SK-N-MC (cell line): ENCODE data around the gene PCDHB4.
"Not testable (repeated sequence)": the region's sequence is repeated elsewhere in the genome, so short reads cannot be mapped to it uniquely, and the experiment has no call there.

Source experiments
- DNase-seq: peaks from one replicate; pipeline ENCODE4 v3.0.0-alpha.2; 2011; ENCODE audit warnings: low read depth, low spot score
- H3K27ac ChIP-seq: fragments of 200-600 bp; sonication (generic); 2 replicates; pipeline ENCODE4 v1.5.1; 2016; ENCODE audit warnings: mixed run types
- H3K36me3 ChIP-seq: fragments of 200-600 bp; sonication (generic); 2 replicates; pipeline ENCODE4 v1.6.1; 2017; ENCODE audit warnings: antibody characterized with exemption, low read length, mixed read lengths; ENCODE audit not compliant: insufficient read depth
- H3K4me3 ChIP-seq: fragments of 200-600 bp; sonication (generic); 2 replicates; pipeline ENCODE4 v1.5.1; 2016
- H3K9ac ChIP-seq: fragments of 200-600 bp; sonication (generic); 2 replicates; pipeline ENCODE4 v1.8.0; 2017; ENCODE audit warnings: mixed run types, mixed read lengths; ENCODE audit not compliant: insufficient read length
- H3K9me3 ChIP-seq: fragments of 200-600 bp; sonication (generic); 2 replicates; pipeline ENCODE4 v1.6.1; 2017; ENCODE audit warnings: low read depth, mild to moderate bottlenecking, antibody characterized with exemption, low read length, moderate library complexity, mixed read lengths
- EZH2 ChIP-seq: fragments of 200-600 bp; sonication (generic); IDR thresholded peaks from one replicate; pipeline ENCODE4 v1.6.1; 2017; ENCODE audit warnings: antibody characterized with exemption
- FOXP2 ChIP-seq: optimal IDR thresholded peaks from 2 replicates; pipeline ENCODE3; 2011; ENCODE audit warnings: mild to moderate bottlenecking, moderate library complexity; ENCODE audit not compliant: insufficient read depth; ENCODE audit errors: extremely low read length, control extremely low read depth
- POLR2AphosphoS5 ChIP-seq: IDR thresholded peaks from 2 replicates; pipeline ENCODE4 v1.6.1; 2012; ENCODE audit warnings: mild to moderate bottlenecking, low read depth, low read length, borderline replicate concordance

Gene PCDHB4

DNA sequence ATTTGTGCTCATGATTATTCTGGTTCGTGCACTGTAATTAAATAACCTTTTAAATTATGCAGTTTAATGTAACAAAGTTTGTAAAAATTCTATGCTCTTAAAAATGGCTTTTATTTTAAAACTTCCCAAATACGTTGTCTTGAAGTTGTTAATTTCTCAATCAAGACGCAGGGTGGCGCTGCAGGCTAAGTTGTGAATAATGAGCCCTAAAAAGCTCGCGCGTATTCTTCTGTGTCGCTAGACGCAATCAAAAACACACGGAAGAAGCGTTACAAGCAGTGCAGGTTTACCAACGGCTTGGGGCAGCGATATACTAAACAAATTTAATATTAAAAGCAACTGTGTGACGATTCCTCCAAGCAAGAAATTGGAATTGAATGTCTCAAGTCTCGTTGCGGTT lies at the start of gene PCDHB4:
Gene PCDHB4, plus strand, starts transcription at position 256 of the 400 bp plus-strand sequence. CDS start 181 bp downstream, outside the sequence.
- TF ChIP-seq EZH2 = no peak
- TF ChIP-seq POLR2AphosphoS5 = no peak
- no peak for TF ChIP-seq FOXP2
- H3K9me3 ChIP-seq = no peaks in the 10 kb centered on the region; the same call in 1 of the 2 replicates
- DNase-seq = no peak
- no peak within 1 kb of the TSS for H3K4me3 ChIP-seq
- no peaks in the 10 kb centered on the region for H3K36me3 ChIP-seq
- no peak within 1 kb of the TSS for H3K9ac ChIP-seq
- H3K27ac ChIP-seq = no peak within 1 kb of the TSS

GRCh38 chr5:141077826-141078225 lies 43.8 kb upstream of the PCDHB4 start:
- Histone ChIP-seq H3K27ac (no peak overlapping the region), H3K9me3 (no peaks in the 10 kb centered on the region), H3K36me3 (no peaks in the 10 kb centered on the region), H3K4me3 (no peak overlapping the region), H3K9ac (no peak overlapping the region)
- DNase-seq = no peak
- TF ChIP-seq POLR2AphosphoS5 (no peak), FOXP2 (no peak), EZH2 (no peak)

GRCh38 chr5:141082228-141082627 lies 39.4 kb upstream of the PCDHB4 start:
- H3K9me3 ChIP-seq = no peaks in the 10 kb centered on the region
- no peak for DNase-seq
- no peak overlapping the region for H3K9ac ChIP-seq
- no peak overlapping the region for H3K27ac ChIP-seq
- no peaks in the 10 kb centered on the region for H3K36me3 ChIP-seq
- TF ChIP-seq FOXP2 = no peak
- TF ChIP-seq POLR2AphosphoS5 = no peak
- TF ChIP-seq EZH2 = no peak
- no peak overlapping the region for H3K4me3 ChIP-seq

DNA sequence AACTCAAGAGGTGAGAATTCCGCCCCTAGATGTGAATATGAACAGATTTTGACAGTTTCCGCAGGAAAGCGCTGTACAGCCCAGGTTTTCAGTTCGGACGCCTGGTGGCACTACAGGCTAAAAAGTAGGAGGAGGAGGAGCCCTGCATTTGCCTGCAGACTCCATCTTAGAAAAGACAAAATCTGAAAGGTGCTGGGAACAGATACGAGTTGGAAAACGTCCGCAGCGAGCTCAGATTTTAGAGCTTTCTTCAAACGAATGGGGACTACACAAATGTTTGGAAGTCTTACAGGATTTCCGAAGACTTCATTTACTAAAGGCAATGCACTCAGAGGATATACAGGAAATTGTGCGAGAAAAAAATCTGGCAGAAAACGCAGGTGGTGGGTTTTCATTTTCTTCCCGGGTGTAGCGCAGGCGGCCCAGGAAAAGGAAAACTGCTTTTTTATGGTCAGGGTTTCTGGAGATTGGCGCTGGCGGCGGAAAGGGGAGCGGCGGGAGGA lies 37.1 kb upstream of the PCDHB4 start:
- TF ChIP-seq POLR2AphosphoS5 (peak; percentile 65), EZH2 (no peak)
- Histone ChIP-seq H3K9me3 (no peaks in the 10 kb centered on the region), H3K9ac (peak overlapping the region; percentile 75), H3K27ac (peak overlapping the region; percentile 10; the same call in 1 of the 2 replicates), H3K36me3 (no peaks in the 10 kb centered on the region), H3K4me3 (peak overlapping the region; percentile 73)
- DNase-seq = peak; percentile 52

- no peak for TF ChIP-seq EZH2
- no peak for TF ChIP-seq FOXP2
- peak; percentile 53; the same call in 1 of the 2 replicates for TF ChIP-seq POLR2AphosphoS5
- Histone ChIP-seq H3K4me3 (peak within 1 kb of the TSS; percentile 95), H3K36me3 (peaks cover 13% of the 10 kb centered on the region), H3K9me3 (peaks cover 4% of the 10 kb centered on the region; the same call in 1 of the 2 replicates), H3K27ac (peak within 1 kb of the TSS; percentile 59; the same call in 1 of the 2 replicates), H3K9ac (peak within 1 kb of the TSS; percentile 94)
- peak; percentile 81 for DNase-seq
Observed at GRCh38 chr5:141094481-141095262, 26.9 kb upstream of the PCDHB4 start, which contains the start of gene PCDHB2. Gene PCDHB2, plus strand, starts transcription at chr5:141094615. Its CDS starts 176 bp downstream, at chr5:141094791.

GRCh38 chr5:141095263-141095641 lies 26.4 kb upstream of the PCDHB4 start:
- Histone ChIP-seq H3K4me3 (peak overlapping the region; percentile 95), H3K9ac (peak overlapping the region; percentile 94)

DNA sequence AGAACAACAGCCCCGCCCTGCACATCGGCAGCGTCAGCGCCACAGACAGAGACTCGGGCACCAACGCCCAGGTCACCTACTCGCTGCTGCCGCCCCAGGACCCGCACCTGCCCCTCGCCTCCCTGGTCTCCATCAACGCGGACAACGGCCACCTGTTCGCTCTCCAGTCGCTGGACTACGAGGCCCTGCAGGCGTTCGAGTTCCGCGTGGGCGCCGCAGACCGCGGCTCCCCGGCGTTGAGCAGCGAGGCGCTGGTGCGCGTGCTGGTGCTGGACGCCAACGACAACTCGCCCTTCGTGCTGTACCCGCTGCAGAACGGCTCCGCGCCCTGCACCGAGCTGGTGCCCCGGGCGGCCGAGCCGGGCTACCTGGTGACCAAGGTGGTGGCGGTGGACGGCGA lies 25.4 kb upstream of the PCDHB4 start:
- H3K9me3 ChIP-seq, H3K4me3 ChIP-seq, DNase-seq, H3K9ac ChIP-seq, H3K27ac ChIP-seq: not testable (repeated sequence)
- peaks cover 27% of the 10 kb centered on the region for H3K36me3 ChIP-seq

More at GRCh38 chr5:141095263-141095641, 26.4 kb upstream of the PCDHB4 start:
- H3K9me3 ChIP-seq = peaks cover 4% of the 10 kb centered on the region; the same call in 1 of the 2 replicates
- TF ChIP-seq EZH2 (no peak), FOXP2 (no peak), POLR2AphosphoS5 (no peak)
- DNase-seq = no peak
- peaks cover 19% of the 10 kb centered on the region for H3K36me3 ChIP-seq
- H3K27ac ChIP-seq = no peak overlapping the region

DNA sequence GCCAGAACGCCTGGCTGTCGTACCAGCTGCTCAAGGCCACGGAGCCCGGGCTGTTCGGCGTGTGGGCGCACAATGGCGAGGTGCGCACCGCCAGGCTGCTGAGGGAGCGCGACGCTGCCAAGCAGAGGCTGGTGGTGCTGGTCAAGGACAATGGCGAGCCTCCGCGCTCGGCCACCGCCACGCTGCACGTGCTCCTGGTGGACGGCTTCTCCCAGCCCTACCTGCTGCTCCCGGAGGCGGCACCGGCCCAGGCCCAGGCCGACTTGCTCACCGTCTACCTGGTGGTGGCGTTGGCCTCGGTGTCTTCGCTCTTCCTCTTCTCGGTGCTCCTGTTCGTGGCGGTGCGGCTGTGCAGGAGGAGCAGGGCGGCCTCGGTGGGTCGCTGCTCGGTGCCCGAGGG lies 25.0 kb upstream of the PCDHB4 start:
- H3K9ac ChIP-seq, H3K9me3 ChIP-seq, DNase-seq, H3K4me3 ChIP-seq, H3K27ac ChIP-seq: not testable (repeated sequence)
- peaks cover 32% of the 10 kb centered on the region for H3K36me3 ChIP-seq

- Histone ChIP-seq H3K27ac (no peak within 1 kb of the TSS), H3K9ac (no peak within 1 kb of the TSS), H3K9me3 (peaks cover 4% of the 10 kb centered on the region; the same call in 1 of the 2 replicates), H3K4me3 (no peak within 1 kb of the TSS), H3K36me3 (peaks cover 33% of the 10 kb centered on the region)
- DNase-seq = no peak
- TF ChIP-seq FOXP2 (no peak), EZH2 (no peak), POLR2AphosphoS5 (no peak)
Observed at GRCh38 chr5:141100243-141100805, 21.3 kb upstream of the PCDHB4 start, which contains the start of gene PCDHB3. Gene PCDHB3, plus strand, starts transcription at chr5:141100473. Its CDS starts 177 bp downstream, at chr5:141100650.
